Chondrocyte (in vitro differentiated cells): ENCODE data around the gene TCF7L2. TPM values are rescaled to one million over a fixed set of nuclear protein-coding genes. Genes with fewer than 3 reads are reported as not detected.

Experiments
- DNase-seq: peaks from one replicate; pipeline ENCODE4 v3.0.0; 2021; ENCODE audit warnings: mixed read lengths, low spot score
- H3K27ac Mint-ChIP-seq: one replicate; pipeline ENCODE4 v1.8.0; 2021; ENCODE audit warnings: mild to moderate bottlenecking, moderate library complexity, mixed read lengths; ENCODE audit not compliant: unreplicated experiment
- H3K27me3 Mint-ChIP-seq: 2 replicates; pipeline ENCODE4 v1.8.0; 2021; ENCODE audit warnings: low read depth, mixed read lengths
- H3K36me3 Mint-ChIP-seq: 2 replicates; pipeline ENCODE4 v1.8.0; 2021; ENCODE audit warnings: low read depth, mixed read lengths
- H3K4me1 Mint-ChIP-seq: 2 replicates; pipeline ENCODE4 v1.8.0; 2021; ENCODE audit warnings: low read depth, mild to moderate bottlenecking, mixed read lengths
- H3K4me3 Mint-ChIP-seq: one replicate; pipeline ENCODE4 v1.8.0; 2021; ENCODE audit warnings: mild to moderate bottlenecking, moderate library complexity, mixed read lengths; ENCODE audit not compliant: unreplicated experiment
- H3K9me3 Mint-ChIP-seq: 2 replicates; pipeline ENCODE4 v1.8.0; 2021; ENCODE audit warnings: low read depth, mixed read lengths
- total RNA-seq: library from RNA; stranded (reverse); gene quantifications from 3 replicates; pipeline ENCODE4 v1.2.1, GENCODE V29; 2021
- TF ChIP-seq, protein P1 (sequence below): fragments of 200-600 bp; sonication (generic); IDR thresholded peaks from 2 replicates; pipeline ENCODE4 v1.5.0; 2021; ENCODE audit warnings: antibody characterized with exemption, mild to moderate bottlenecking, moderate library complexity

Gene TCF7L2
- total RNA-seq, 1 donor from 2014 or later: 30.9 TPM

DNA sequence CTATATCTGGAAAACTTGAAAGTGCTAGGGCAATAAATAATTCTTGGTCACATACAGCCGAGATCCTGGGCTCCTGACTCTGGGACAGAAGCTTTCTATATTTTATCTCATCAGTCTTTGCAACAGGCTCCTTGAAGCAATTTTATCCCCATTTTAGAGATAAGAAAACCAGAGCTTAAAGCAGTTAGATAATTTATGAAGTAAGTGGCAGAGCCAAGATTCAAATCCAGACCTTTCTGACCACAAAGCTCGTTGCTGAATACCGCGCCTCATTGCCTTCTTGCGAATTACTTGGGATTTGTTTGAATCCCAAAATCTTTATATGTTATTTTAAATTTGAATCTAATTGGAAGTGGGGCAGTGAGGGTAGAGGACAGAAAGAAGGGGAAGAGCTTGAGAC, 106.0 kb downstream of the TCF7L2 start:
- peak overlapping the region; percentile 33 for H3K4me3 Mint-ChIP-seq
- no peaks in the 10 kb centered on the region for H3K27me3 Mint-ChIP-seq
- H3K36me3 Mint-ChIP-seq: no peaks in the 10 kb centered on the region
- H3K27ac Mint-ChIP-seq: no peak overlapping the region
- no peak for DNase-seq
- TF ChIP-seq, protein P1, sequence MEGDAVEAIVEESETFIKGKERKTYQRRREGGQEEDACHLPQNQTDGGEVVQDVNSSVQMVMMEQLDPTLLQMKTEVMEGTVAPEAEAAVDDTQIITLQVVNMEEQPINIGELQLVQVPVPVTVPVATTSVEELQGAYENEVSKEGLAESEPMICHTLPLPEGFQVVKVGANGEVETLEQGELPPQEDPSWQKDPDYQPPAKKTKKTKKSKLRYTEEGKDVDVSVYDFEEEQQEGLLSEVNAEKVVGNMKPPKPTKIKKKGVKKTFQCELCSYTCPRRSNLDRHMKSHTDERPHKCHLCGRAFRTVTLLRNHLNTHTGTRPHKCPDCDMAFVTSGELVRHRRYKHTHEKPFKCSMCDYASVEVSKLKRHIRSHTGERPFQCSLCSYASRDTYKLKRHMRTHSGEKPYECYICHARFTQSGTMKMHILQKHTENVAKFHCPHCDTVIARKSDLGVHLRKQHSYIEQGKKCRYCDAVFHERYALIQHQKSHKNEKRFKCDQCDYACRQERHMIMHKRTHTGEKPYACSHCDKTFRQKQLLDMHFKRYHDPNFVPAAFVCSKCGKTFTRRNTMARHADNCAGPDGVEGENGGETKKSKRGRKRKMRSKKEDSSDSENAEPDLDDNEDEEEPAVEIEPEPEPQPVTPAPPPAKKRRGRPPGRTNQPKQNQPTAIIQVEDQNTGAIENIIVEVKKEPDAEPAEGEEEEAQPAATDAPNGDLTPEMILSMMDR: no peak
- peaks cover 35% of the 10 kb centered on the region for H3K4me1 Mint-ChIP-seq
- H3K9me3 Mint-ChIP-seq: no peaks in the 10 kb centered on the region

DNA sequence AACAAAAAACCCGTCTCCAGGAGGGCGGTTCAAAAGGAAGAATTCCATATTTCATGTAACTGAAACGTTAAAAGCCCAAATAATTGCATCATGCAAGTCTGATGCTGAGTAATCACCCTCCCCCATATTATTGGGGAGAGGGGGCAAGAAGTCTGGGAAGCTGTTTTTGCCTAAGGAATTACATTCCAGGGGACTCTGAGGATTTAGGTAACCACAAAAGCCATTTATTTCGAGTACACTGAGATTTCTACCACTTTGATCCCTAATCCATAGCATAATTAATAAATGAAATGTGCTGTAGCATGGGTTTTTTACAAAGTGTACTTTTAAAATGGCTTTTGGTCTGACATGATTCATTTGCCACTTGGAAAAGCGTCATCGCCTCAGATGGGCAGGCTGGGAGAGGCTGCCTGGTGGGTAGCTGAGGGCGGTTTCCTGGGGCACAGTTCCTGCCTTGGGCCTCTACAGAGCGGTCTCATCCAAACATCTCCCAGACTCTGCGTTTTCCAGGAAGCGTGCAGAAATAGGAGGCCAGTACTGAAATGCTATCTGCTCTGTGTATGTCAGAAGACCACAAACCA, 106.5 kb downstream of the TCF7L2 start:
- H3K9me3 Mint-ChIP-seq: no peaks in the 10 kb centered on the region
- H3K4me3 Mint-ChIP-seq: peak overlapping the region; percentile 33
- no peak for DNase-seq
- H3K36me3 Mint-ChIP-seq: no peaks in the 10 kb centered on the region
- TF ChIP-seq, protein P1: no peak
- H3K4me1 Mint-ChIP-seq: peaks cover 30% of the 10 kb centered on the region
- H3K27me3 Mint-ChIP-seq: no peaks in the 10 kb centered on the region
- H3K27ac Mint-ChIP-seq: no peak overlapping the region

DNA sequence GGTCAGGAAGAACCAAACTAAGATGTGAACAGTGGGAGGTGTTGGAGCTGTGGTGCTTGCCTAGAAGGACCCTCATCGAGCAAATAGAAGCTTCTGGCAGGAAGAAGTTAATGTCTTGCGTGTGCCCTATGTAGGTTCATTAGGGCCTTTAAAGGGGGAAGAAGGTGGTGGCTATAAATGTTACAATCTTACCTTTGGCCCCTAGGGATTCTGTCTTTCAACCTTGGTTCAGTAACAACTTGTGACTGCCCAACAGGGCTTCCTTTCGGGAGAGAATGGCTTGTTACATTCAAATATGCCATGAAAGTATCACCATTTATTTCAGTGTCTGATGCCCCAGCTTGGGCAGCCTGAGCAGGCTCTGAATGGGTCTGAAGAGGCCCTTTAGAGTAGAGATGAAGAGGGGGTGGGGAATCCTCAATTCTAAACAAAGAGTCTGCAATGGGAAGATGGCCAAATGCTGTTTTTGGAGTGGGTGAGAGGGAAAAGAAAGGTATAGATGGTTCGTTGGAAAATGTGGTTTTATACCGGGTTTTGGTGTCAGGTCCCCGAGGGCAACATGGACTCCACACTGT, 108.0 kb downstream of the TCF7L2 start:
- H3K4me3 Mint-ChIP-seq: no peak overlapping the region
- H3K27ac Mint-ChIP-seq: no peak overlapping the region
- peaks cover 17% of the 10 kb centered on the region for H3K4me1 Mint-ChIP-seq
- no peaks in the 10 kb centered on the region for H3K27me3 Mint-ChIP-seq
- TF ChIP-seq, protein P1: no peak
- DNase-seq: no peak
- no peaks in the 10 kb centered on the region for H3K9me3 Mint-ChIP-seq
- H3K36me3 Mint-ChIP-seq: no peaks in the 10 kb centered on the region

DNA sequence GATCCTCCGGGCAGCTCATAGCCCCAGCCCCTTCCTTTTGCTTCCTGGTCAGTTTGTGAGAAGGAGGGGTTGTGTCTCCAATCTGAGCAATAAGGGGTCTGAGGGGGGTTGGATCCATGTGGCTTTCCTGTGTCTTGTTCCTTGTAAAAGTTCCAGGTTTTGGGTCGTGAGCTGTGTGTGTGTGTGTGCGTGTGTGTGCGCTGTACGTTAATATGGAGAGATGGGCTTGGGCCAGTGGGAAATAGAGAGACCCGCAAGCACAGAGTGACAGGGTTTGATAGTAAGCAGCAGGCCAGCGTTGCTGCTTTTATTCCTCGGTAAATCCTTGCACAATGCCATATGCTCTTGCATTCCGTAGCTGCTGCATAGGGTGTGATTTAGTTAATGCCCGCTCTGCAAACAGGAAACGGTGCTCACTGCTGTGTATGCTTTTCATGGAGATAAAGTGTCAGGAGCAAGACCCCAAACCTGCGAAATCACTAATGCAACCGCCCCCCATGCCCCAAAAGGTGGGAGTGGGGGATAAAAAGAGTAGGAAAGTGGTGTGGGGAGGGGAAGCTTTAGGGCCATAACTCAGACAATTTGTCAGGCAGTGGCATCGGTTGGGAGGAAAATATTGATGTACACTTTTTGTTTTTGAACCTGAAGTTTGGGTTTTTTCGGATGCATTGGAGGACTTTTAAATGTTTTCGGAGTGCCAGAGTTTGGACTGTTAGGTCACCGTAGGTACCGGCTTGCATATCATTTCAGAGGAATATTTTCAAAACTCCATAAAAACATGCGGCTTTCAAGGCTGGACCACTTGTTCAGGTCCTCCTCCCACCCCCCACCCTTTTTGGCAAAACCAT, 108.7 kb downstream of the TCF7L2 start:
- TF ChIP-seq, protein P1: no peak
- Mint-ChIP-seq H3K4me1 (peaks cover 17% of the 10 kb centered on the region), H3K4me3 (no peak overlapping the region), H3K9me3 (no peaks in the 10 kb centered on the region), H3K27me3 (no peaks in the 10 kb centered on the region), H3K27ac (no peak overlapping the region), H3K36me3 (peaks cover 2% of the 10 kb centered on the region)
- no peak for DNase-seq

DNA sequence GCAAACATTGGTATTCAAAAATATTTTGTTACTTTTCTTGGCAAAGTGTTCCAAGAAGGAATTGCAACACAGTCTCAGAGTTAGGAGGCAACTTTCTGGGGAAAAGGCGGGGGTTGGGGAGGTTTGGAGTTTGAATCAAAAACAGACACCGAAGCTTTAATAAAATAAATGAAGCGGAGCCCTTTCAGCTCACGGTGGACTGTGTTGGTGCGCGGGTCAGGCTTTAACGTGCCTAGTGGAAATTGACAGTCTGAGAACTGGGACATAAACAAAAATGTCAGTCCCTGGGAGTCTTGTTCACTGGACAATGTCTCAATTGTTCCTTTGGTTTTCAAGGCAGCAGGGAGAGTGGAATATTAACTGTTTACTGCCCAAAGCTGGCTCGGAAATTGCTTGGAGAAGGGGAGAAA, 109.3 kb downstream of the TCF7L2 start:
- Mint-ChIP-seq H3K4me1 (peaks cover 13% of the 10 kb centered on the region), H3K27me3 (no peaks in the 10 kb centered on the region), H3K27ac (no peak overlapping the region), H3K9me3 (no peaks in the 10 kb centered on the region), H3K36me3 (peaks cover 2% of the 10 kb centered on the region), H3K4me3 (no peak overlapping the region)
- TF ChIP-seq, protein P1: no peak
- no peak for DNase-seq
